Measurements from ENCODE around the gene ZFYVE27.
A peak's percentile ranks its signal among the peaks of the same experiment; 100 is the strongest.
"Not testable (repeated sequence)": the region's sequence is repeated elsewhere in the genome, so short reads cannot be mapped to it uniquely, and the experiment has no call there.

ZFYVE27 gene

GRCh38 chr10:97736902-97737769 lies at the start of gene ZFYVE27:
TSS of gene ZFYVE27 (plus strand) at chr10:97737128. CDS start at chr10:97738478, 1,350 bp downstream.
- peak; percentile 86 to 93 (median 92) for DNase-seq

GRCh38 chr10:97687785-97688781 lies 48.8 kb upstream of the ZFYVE27 start:
- DNase-seq, result no peak

- DNase-seq, result no peak
Measured at GRCh38 chr10:97689559-97690020, 47.3 kb upstream of the ZFYVE27 start.

- DNase-seq, result no peak
Measured at GRCh38 chr10:97690133-97690532, 46.8 kb upstream of the ZFYVE27 start.

GRCh38 chr10:97698072-97698655 lies 38.8 kb upstream of the ZFYVE27 start:
- DNase-seq, result not testable (repeated sequence)

- peak; percentile 6 to 61 (median 24) for DNase-seq
Measured at GRCh38 chr10:97701438-97702069, 35.4 kb upstream of the ZFYVE27 start.

- DNase-seq, result no peak
Measured at GRCh38 chr10:97703398-97704067, 33.4 kb upstream of the ZFYVE27 start.

- no peak for DNase-seq
Measured at GRCh38 chr10:97704341-97704740, 32.6 kb upstream of the ZFYVE27 start.

GRCh38 chr10:97705006-97705670 lies 31.8 kb upstream of the ZFYVE27 start:
- DNase-seq, result no peak

GRCh38 chr10:97707134-97707861 lies 29.6 kb upstream of the ZFYVE27 start:
- no peak for DNase-seq

GRCh38 chr10:97708167-97708566 lies 28.8 kb upstream of the ZFYVE27 start:
- no peak for DNase-seq

- DNase-seq, result peak in 4 of 6 experiments; percentile 15 to 22 (median 16)
Measured at GRCh38 chr10:97708976-97709946, 27.7 kb upstream of the ZFYVE27 start.

GRCh38 chr10:97711640-97712572 lies 25.0 kb upstream of the ZFYVE27 start:
- no peak for DNase-seq

GRCh38 chr10:97713339-97713825 lies 23.5 kb upstream of the ZFYVE27 start, which contains the start of gene MARVELD1:
TSS of gene MARVELD1 (plus strand) at chr10:97713730. CDS start at chr10:97713877, 147 bp downstream.
- DNase-seq, result peak in 1 of 6 experiments; percentile 12

- peak; percentile 26 to 42 (median 29) for DNase-seq
Measured at GRCh38 chr10:97713826-97714400, 23.0 kb upstream of the ZFYVE27 start.

GRCh38 chr10:97714401-97715258 lies 22.3 kb upstream of the ZFYVE27 start:
- no peak for DNase-seq

Measured in stimulated activated naive CD4-positive, alpha-beta T cell (primary cell).